Sigmoid colon (tissue), 4 donors: ENCODE data around the gene PLXND1.

ENCODE experiments used
- POLR2A ChIP-seq, 2 donors: fragments of 450-650 bp; IDR thresholded peaks; one replicate each; pipeline ENCODE4 v1.6.1; 2016; ENCODE audit warnings: antibody characterized with exemption in 2 of 2, mild to moderate bottlenecking in 2 of 2, moderate library complexity in 2 of 2
- POLR2AphosphoS5 ChIP-seq, 4 donors: sonication (generic); formaldehyde crosslinking; IDR thresholded peaks; one replicate each; pipeline ENCODE4 v1.6.1; 2017; ENCODE audit warnings: antibody characterized with exemption in 4 of 4
- TF ChIP-seq, protein P1 (sequence below), 4 experiments: fragments of 450-650 bp in 3 of 4; fragments of 200-600 bp in 1 of 4; IDR thresholded peaks; one replicate each; pipeline ENCODE4 v1.5.1; 2016 to 2019; ENCODE audit warnings: antibody characterized with exemption in 4 of 4, mild to moderate bottlenecking in 3 of 4, moderate library complexity in 2 of 4

- TF ChIP-seq, protein P1, sequence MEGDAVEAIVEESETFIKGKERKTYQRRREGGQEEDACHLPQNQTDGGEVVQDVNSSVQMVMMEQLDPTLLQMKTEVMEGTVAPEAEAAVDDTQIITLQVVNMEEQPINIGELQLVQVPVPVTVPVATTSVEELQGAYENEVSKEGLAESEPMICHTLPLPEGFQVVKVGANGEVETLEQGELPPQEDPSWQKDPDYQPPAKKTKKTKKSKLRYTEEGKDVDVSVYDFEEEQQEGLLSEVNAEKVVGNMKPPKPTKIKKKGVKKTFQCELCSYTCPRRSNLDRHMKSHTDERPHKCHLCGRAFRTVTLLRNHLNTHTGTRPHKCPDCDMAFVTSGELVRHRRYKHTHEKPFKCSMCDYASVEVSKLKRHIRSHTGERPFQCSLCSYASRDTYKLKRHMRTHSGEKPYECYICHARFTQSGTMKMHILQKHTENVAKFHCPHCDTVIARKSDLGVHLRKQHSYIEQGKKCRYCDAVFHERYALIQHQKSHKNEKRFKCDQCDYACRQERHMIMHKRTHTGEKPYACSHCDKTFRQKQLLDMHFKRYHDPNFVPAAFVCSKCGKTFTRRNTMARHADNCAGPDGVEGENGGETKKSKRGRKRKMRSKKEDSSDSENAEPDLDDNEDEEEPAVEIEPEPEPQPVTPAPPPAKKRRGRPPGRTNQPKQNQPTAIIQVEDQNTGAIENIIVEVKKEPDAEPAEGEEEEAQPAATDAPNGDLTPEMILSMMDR (IDR thresholded peaks at IDR 0.05), result no peak
- no peak for TF ChIP-seq POLR2A (IDR thresholded peaks at IDR 0.05)
- TF ChIP-seq POLR2AphosphoS5 (IDR thresholded peaks at IDR 0.05), result no peak
Observed at GRCh38 chr3:129598484-129598883, 8.0 kb downstream of the PLXND1 start.
